ENCODE data around the gene COX5B.
"Not testable (repeated sequence)": the region's sequence is repeated elsewhere in the genome, so short reads cannot be mapped to it uniquely, and the experiment has no call there.

GRCh38 chr2:97615746-97616145 lies 30.1 kb upstream of the COX5B start:
- TF ChIP-seq CTCF (IDR thresholded peaks at IDR 0.05; ENCODE audit: low read length); EZH2 (IDR thresholded peaks at IDR 0.05; ENCODE audit: borderline replicate concordance, low read length): not testable (repeated sequence)
